GM06990 (cell line): ENCODE data around the gene CD4.

Experiments
- DNase-seq: peaks from one replicate; pipeline ENCODE4 v3.0.0-alpha.2; 2011; ENCODE audit not compliant: insufficient read length; ENCODE audit errors: extremely low read depth
- H3K27me3 ChIP-seq: replicated peaks from 2 replicates; pipeline ENCODE4 v1.6.0; 2011; ENCODE audit warnings: low read length; ENCODE audit not compliant: control insufficient read depth, insufficient read depth
- H3K36me3 ChIP-seq: 2 replicates; pipeline ENCODE4 v1.5.1; 2011; ENCODE audit warnings: low read length; ENCODE audit not compliant: control insufficient read depth, insufficient read depth
- H3K4me3 ChIP-seq: replicated peaks from 2 replicates; pipeline ENCODE4 v1.5.1; 2011; ENCODE audit warnings: low read depth, mild to moderate bottlenecking, control low read depth, low read length
- TF ChIP-seq, protein P1 (sequence below): IDR thresholded peaks from 2 replicates; pipeline ENCODE4 v1.5.1; 2011; ENCODE audit warnings: low read length, control low read depth, mild to moderate bottlenecking, inconsistent platforms; ENCODE audit not compliant: insufficient read depth, poor library complexity, severe bottlenecking

The CD4 gene

DNA sequence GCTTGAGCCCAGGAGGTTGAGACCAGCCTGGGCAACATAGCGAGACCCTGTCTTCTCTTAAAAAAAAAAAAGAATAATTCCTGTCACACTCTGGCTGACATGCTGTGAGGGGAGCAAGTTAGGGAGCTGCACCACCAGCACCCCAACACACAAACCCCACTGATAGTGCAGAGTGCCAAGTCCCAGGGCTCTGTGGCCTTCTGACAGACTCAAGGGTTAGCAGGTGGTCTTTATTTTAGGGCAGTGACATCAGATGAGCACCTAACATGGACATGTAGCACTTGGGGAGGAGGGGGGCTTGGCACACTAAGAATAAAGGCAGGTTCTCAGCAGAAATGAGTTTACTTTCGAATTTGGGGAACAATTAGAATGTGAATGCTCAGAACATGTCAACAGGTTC is 69.5 kb downstream of the CD4 start:
- no peak for DNase-seq
- no peaks in the 10 kb centered on the region for H3K27me3 ChIP-seq
- H3K4me3 ChIP-seq: no peak overlapping the region
- peaks cover 55% of the 10 kb centered on the region for H3K36me3 ChIP-seq
- TF ChIP-seq, protein P1, sequence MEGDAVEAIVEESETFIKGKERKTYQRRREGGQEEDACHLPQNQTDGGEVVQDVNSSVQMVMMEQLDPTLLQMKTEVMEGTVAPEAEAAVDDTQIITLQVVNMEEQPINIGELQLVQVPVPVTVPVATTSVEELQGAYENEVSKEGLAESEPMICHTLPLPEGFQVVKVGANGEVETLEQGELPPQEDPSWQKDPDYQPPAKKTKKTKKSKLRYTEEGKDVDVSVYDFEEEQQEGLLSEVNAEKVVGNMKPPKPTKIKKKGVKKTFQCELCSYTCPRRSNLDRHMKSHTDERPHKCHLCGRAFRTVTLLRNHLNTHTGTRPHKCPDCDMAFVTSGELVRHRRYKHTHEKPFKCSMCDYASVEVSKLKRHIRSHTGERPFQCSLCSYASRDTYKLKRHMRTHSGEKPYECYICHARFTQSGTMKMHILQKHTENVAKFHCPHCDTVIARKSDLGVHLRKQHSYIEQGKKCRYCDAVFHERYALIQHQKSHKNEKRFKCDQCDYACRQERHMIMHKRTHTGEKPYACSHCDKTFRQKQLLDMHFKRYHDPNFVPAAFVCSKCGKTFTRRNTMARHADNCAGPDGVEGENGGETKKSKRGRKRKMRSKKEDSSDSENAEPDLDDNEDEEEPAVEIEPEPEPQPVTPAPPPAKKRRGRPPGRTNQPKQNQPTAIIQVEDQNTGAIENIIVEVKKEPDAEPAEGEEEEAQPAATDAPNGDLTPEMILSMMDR: no peak

DNA sequence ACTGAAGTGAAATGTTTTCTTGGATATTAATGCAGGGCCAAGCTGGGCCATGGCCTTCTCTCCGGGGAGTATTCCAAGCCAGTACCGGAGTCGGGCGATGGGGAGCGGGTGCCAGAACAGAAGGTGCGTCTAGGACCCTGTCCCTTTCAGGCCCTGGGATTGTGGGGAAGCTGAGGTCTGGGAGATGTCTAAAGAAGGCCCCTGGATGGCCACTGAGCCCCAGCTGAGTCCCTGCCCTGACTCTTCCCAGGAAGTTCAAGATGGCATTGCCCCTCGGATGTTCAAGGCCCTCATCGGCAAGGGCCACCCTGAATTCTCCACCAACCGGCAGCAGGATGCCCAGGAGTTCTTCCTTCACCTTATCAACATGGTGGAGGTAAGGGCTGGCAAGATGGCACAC is 70.8 kb downstream of the CD4 start:
- peaks cover 59% of the 10 kb centered on the region for H3K36me3 ChIP-seq

DNA sequence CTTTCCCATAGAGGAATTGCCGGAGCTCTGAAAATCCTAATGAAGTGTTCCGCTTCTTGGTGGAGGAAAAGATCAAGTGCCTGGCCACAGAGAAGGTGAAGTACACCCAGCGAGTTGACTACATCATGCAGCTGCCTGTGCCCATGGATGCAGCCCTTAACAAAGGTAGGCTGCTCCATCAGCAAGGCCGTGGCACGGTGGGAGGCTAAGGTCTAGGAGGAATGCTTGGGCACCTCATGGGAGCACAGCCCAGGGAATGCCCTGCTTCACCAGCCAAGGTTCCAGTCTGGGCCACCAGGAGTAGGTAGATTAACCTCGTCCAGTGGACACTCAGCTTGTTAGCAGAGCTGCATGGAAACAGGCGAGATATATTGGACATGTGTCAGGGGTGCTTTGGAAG is 71.6 kb downstream of the CD4 start:
- Histone ChIP-seq H3K4me3 (no peak overlapping the region), H3K27me3 (no peaks in the 10 kb centered on the region), H3K36me3 (peaks cover 57% of the 10 kb centered on the region)
- no peak for DNase-seq
- TF ChIP-seq, protein P1: no peak

More for the DNA sequence above, 70.8 kb downstream of the CD4 start:
- no peak overlapping the region for H3K4me3 ChIP-seq
- no peaks in the 10 kb centered on the region for H3K27me3 ChIP-seq
- TF ChIP-seq, protein P1: no peak
- no peak for DNase-seq

DNA sequence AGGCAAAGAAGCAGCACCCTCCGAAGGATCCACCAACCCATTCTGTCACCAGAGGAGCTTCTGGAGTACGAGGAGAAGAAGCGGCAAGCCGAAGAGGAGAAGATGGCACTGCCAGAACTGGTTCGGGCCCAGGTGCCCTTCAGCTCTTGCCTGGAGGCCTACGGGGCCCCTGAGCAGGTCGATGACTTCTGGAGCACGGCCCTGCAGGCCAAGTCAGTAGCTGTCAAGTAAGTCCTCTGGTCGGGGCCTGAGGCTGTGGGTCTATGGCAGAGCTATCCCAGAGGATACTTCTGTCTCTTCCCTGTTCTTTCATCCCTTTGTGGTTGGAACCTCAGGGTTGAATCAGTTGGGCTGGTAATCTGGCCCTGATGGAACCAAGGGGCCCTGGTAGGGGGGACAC is 72.1 kb downstream of the CD4 start:
- TF ChIP-seq, protein P1: no peak

DNA sequence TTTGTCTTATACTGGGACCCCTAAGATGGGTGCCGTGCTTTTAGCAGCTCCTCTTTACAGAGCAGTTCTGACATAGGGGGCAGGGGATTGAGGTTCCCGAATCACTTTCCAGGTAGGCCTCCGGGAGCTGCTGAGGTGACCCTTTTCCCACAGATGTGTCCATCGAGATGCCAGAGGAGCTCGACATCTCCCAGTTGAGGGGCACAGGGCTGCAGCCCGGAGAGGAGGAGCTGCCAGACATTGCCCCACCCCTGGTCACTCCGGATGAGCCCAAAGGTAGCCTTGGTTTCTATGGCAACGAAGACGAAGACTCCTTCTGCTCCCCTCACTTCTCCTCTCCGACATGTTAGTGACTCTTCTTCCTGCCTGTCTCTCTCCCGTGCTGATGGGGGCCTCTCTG is 73.7 kb downstream of the CD4 start:
- Histone ChIP-seq H3K4me3 (no peak overlapping the region), H3K36me3 (peaks cover 45% of the 10 kb centered on the region), H3K27me3 (no peaks in the 10 kb centered on the region)
- TF ChIP-seq, protein P1: no peak
- DNase-seq: no peak

More for the DNA sequence above, 72.1 kb downstream of the CD4 start:
- no peak for DNase-seq
- H3K36me3 ChIP-seq: peaks cover 55% of the 10 kb centered on the region
- H3K4me3 ChIP-seq: no peak overlapping the region
- no peaks in the 10 kb centered on the region for H3K27me3 ChIP-seq
